Measurements from ENCODE around the gene TRIM46. TPM values are rescaled to one million over a fixed set of nuclear protein-coding genes. Genes with fewer than 3 reads are reported as not detected.

Gene TRIM46
- total and polyA plus RNA-seq, 9 of the 15 experiments (the other 6 are each of a cell fraction or from before 2014, with no cell fraction given), result 0.05 to 0.60 (median 0.16) TPM; not detected in 3

GRCh38 chr1:155124503-155125463 lies 48.9 kb upstream of the TRIM46 start:
- no peaks in the 10 kb centered on the region for H3K27me3 ChIP-seq (ENCODE audit: control insufficient read depth in 2 of 2, insufficient read depth in 2 of 2, low read length in 2 of 2)
- H3K4me3 ChIP-seq, result no peak overlapping the region
- no peak for TF ChIP-seq GABPB1 (CRISPR knock-in tag; IDR thresholded peaks at IDR 0.05)
- no peak for TF ChIP-seq ZNF583 (CRISPR knock-in tag; IDR thresholded peaks at IDR 0.05)
- TF ChIP-seq GTF2B (IDR thresholded peaks at IDR 0.05; ENCODE audit: extremely low read depth, insufficient read length), result no peak
- TF ChIP-seq SRF (CRISPR knock-in tag; IDR thresholded peaks at IDR 0.05), result no peak
- no peak for TF ChIP-seq GATAD2B (IDR thresholded peaks at IDR 0.05; ENCODE audit: borderline replicate concordance)
- no peak for TF ChIP-seq SFPQ (IDR thresholded peaks at IDR 0.05; ENCODE audit: low read depth, low read length)
- TF ChIP-seq ZZZ3 (IDR thresholded peaks at IDR 0.05), result no peak
- TF ChIP-seq SREBF2 (CRISPR knock-in tag; IDR thresholded peaks at IDR 0.05), result no peak
- TF ChIP-seq TCF3 (CRISPR knock-in tag; IDR thresholded peaks at IDR 0.05), result no peak
- no peak for TF ChIP-seq RUNX1 (IDR thresholded peaks at IDR 0.05; ENCODE audit: low read depth)
- TF ChIP-seq SIX5 (IDR thresholded peaks at IDR 0.05; ENCODE audit: borderline replicate concordance in 1 of 2, insufficient read depth in 1 of 2, low read depth in 1 of 2, low read length in 2 of 2), result no peak
- TF ChIP-seq ARID3B (CRISPR knock-in tag; IDR thresholded peaks at IDR 0.05; ENCODE audit: borderline replicate concordance), result no peak
- H3K4me1 ChIP-seq (replicated peaks in 1 of 2; ENCODE audit: control insufficient read depth in 2 of 2, insufficient read depth in 2 of 2, low read length in 2 of 2), result peaks cover 46 to 60% of the 10 kb centered on the region in 2 experiments
- no peak overlapping the region for H3K27ac ChIP-seq (ENCODE audit: extremely low read depth, low read depth, low read length)
- ATAC-seq (no peak), DNase-seq (ENCODE audit: extremely low read depth in 1 of 4, low spot score in 3 of 4) (no peak), FAIRE-seq (no peak)
- ChIA-PET CTCF (ENCODE audit: low intra/inter-chr PET ratio) (no interaction called here), POLR2A (interaction anchor here (0.6 to 1.5 kb wide), 4 partner anchors 10 to 188 kb away, joined by 3 read pairs; partner anchors contain the start of gene PMVK)
- no peak overlapping the region for H3K4me2 ChIP-seq (ENCODE audit: insufficient read depth, low read length)
- intact Hi-C loops (cut with micrococcal nuclease), result no loop called here
- WGBS (ENCODE audit: insufficient coverage, low coverage, missing lambda C conversion rate), result 69% methylated on average over 16 of the region's 16 CpGs
- in situ Hi-C loops (cut with MboI), result no loop called here
- no peaks in the 10 kb centered on the region for H3K9me3 ChIP-seq (replicated peaks; ENCODE audit: control insufficient read depth, insufficient read depth, low read depth, low read length)
- no peaks in the 10 kb centered on the region for H4K20me1 ChIP-seq (replicated peaks; ENCODE audit: control insufficient read depth, insufficient read depth, low read length)
- H3K9me1 ChIP-seq (ENCODE audit: control insufficient read depth, insufficient read depth, low read length), result no peaks in the 10 kb centered on the region
- H2AFZ ChIP-seq (ENCODE audit: low read depth, low read length), result no peak overlapping the region
- peak overlapping the region in 1 of 2 experiments; percentile 41; a peak in 1 of 4 replicates for H3K9ac ChIP-seq (ENCODE audit: insufficient read depth in 1 of 2, low read depth in 2 of 2, low read length in 2 of 2)
- no TSS peak for BruUV-seq (replicated peaks)
- no peaks in the 10 kb centered on the region for H3K36me3 ChIP-seq (ENCODE audit: control insufficient read depth, insufficient read depth, low read length)
- H3K79me2 ChIP-seq (ENCODE audit: control insufficient read depth, insufficient read depth, low read length), result peaks cover 2% of the 10 kb centered on the region; the same call in 1 of the 3 replicates
